Hippocampal formation (tissue), 2 donors: ENCODE measurements around the gene ATRNL1.

Source experiments
- DNase-seq, 2 donors: peaks; one replicate each; lab custom pipeline; 2025; lab: John Stamatoyannopoulos, UW

The ATRNL1 gene

GRCh38 chr10:115948465-115948864, 855.3 kb downstream of the ATRNL1 start:
- peak in 1 of 2 donors; percentile 20 for DNase-seq

- DNase-seq, result no peak
Observed at GRCh38 chr10:115949282-115949844, 856.2 kb downstream of the ATRNL1 start.

GRCh38 chr10:115950320-115950719, 857.2 kb downstream of the ATRNL1 start:
- no peak for DNase-seq

- no peak for DNase-seq
Observed at GRCh38 chr10:115951242-115951641, 858.1 kb downstream of the ATRNL1 start.

- DNase-seq, result no peak
Observed at GRCh38 chr10:115953281-115953680, 860.1 kb downstream of the ATRNL1 start.

- no peak for DNase-seq
Observed at GRCh38 chr10:115953968-115954367, 860.8 kb downstream of the ATRNL1 start.

GRCh38 chr10:115956225-115957011, 863.3 kb downstream of the ATRNL1 start:
- no peak for DNase-seq

GRCh38 chr10:115957012-115957399, 863.8 kb downstream of the ATRNL1 start:
- no peak for DNase-seq

- no peak for DNase-seq
Observed at GRCh38 chr10:115957786-115958442, 864.7 kb downstream of the ATRNL1 start.

GRCh38 chr10:115963848-115964247, 870.7 kb downstream of the ATRNL1 start:
- no peak for DNase-seq

GRCh38 chr10:115964827-115965226, 871.7 kb downstream of the ATRNL1 start:
- no peak for DNase-seq

GRCh38 chr10:115965376-115965775, 872.2 kb downstream of the ATRNL1 start:
- DNase-seq, result no peak

GRCh38 chr10:115968236-115968635, 875.1 kb downstream of the ATRNL1 start:
- no peak for DNase-seq

- DNase-seq, result no peak
Observed at GRCh38 chr10:115969591-115969990, 876.4 kb downstream of the ATRNL1 start.

GRCh38 chr10:115971921-115972320, 878.8 kb downstream of the ATRNL1 start:
- DNase-seq, result no peak

GRCh38 chr10:115972426-115972825, 879.3 kb downstream of the ATRNL1 start:
- no peak for DNase-seq

- no peak for DNase-seq
Observed at GRCh38 chr10:115974351-115974750, 881.2 kb downstream of the ATRNL1 start.

- DNase-seq, result no peak
Observed at GRCh38 chr10:115974816-115975430, 881.8 kb downstream of the ATRNL1 start.

- no peak for DNase-seq
Observed at GRCh38 chr10:115975506-115975905, 882.3 kb downstream of the ATRNL1 start.

- no peak for DNase-seq
Observed at GRCh38 chr10:115976342-115976741, 883.2 kb downstream of the ATRNL1 start.

- DNase-seq, result no peak
Observed at GRCh38 chr10:115977855-115978254, 884.7 kb downstream of the ATRNL1 start.

GRCh38 chr10:115979576-115979975, 886.4 kb downstream of the ATRNL1 start:
- DNase-seq, result no peak

- DNase-seq, result no peak
Observed at GRCh38 chr10:115980470-115980869, 887.3 kb downstream of the ATRNL1 start.
